ENCODE results near the gene RELN. TPM values are rescaled to one million over a fixed set of nuclear protein-coding genes. Genes with fewer than 3 reads are reported as not detected.

RELN gene
- total and polyA plus RNA-seq, 2 of the 13 experiments (the other 11 are each of a cell fraction or from before 2014, with no cell fraction given): 315 to 332 TPM

- TF ChIP-seq ZNF780A (CRISPR knock-in tag; IDR thresholded peaks at IDR 0.05) (no peak), FOXK1 (CRISPR knock-in tag; IDR thresholded peaks at IDR 0.05; ENCODE audit: borderline replicate concordance, low read depth) (0 out of 2 replicates have a peak, but pooled peaks have one; percentile 16), SAP130 (CRISPR knock-in tag; IDR thresholded peaks at IDR 0.05; ENCODE audit: low read depth) (0 out of 2 replicates have a peak, but pooled peaks have one; percentile 23), GATA4 (IDR thresholded peaks at IDR 0.05; ENCODE audit: borderline replicate concordance, low read depth) (no peak), ZBTB34 (CRISPR knock-in tag; IDR thresholded peaks at IDR 0.05) (no peak), FOXP1 (IDR thresholded peaks at IDR 0.05) (no peak), FOXP1 (CRISPR knock-in tag; IDR thresholded peaks at IDR 0.05) (peak; percentile 65; the same call in 1 of the 2 replicates), MIER3 (CRISPR knock-in tag; IDR thresholded peaks at IDR 0.05; ENCODE audit: borderline replicate concordance) (0 out of 2 replicates have a peak, but pooled peaks have one; percentile 20), GLMP (CRISPR knock-in tag; IDR thresholded peaks at IDR 0.05; ENCODE audit: borderline replicate concordance) (no peak), GATAD2A (CRISPR knock-in tag; IDR thresholded peaks at IDR 0.05) (peak; percentile 44), ZBTB39 (CRISPR knock-in tag; IDR thresholded peaks at IDR 0.05) (no peak), ZNF367 (CRISPR knock-in tag; IDR thresholded peaks at IDR 0.05; ENCODE audit: borderline replicate concordance) (no peak), ARID5B (CRISPR knock-in tag; IDR thresholded peaks at IDR 0.05) (peak; percentile 61), FOXJ3 (CRISPR knock-in tag; IDR thresholded peaks at IDR 0.05; ENCODE audit: borderline replicate concordance) (no peak), FOXA1 (IDR thresholded peaks at IDR 0.05) (0 out of 2 replicates have a peak, but pooled peaks have one; percentile 15), FOXA1 (CRISPR knock-in tag; IDR thresholded peaks at IDR 0.05) (no peak), PAXIP1 (CRISPR knock-in tag; conservative IDR thresholded peaks at IDR 0.05) (no peak), RARA (CRISPR knock-in tag; IDR thresholded peaks at IDR 0.05) (peak; percentile 56)
Observed at GRCh38 chr7:103691291-103691690, 298.2 kb downstream of the RELN start (continued).
